HUES48 (cell line): ENCODE data around the gene MOB1B.
A peak's percentile ranks its signal among the peaks of the same experiment; 100 is the strongest.

Experiments
- H3K27ac ChIP-seq: one replicate; pipeline ENCODE4 v1.7.0; 2013; ENCODE audit warnings: low read depth, low read length, inconsistent platforms
- H3K27me3 ChIP-seq: 2 replicates; pipeline ENCODE4 v1.6.1; 2013; ENCODE audit warnings: mild to moderate bottlenecking, low read length; ENCODE audit not compliant: control insufficient read depth, insufficient read depth
- H3K36me3 ChIP-seq: 2 replicates; pipeline ENCODE4 v1.6.1; 2013; ENCODE audit warnings: low read length; ENCODE audit not compliant: control insufficient read depth, insufficient read depth
- H3K4me1 ChIP-seq: 2 replicates; pipeline ENCODE4 v1.6.1; 2013; ENCODE audit warnings: mild to moderate bottlenecking, low read length; ENCODE audit not compliant: control insufficient read depth, insufficient read depth
- H3K4me3 ChIP-seq: 2 replicates; pipeline ENCODE4 v1.5.1; 2013; ENCODE audit warnings: mild to moderate bottlenecking, low read depth, low read length
- H3K9ac ChIP-seq: 2 replicates; pipeline ENCODE4 v1.6.1; 2013; ENCODE audit warnings: mild to moderate bottlenecking, low read depth, low read length, moderate library complexity
- H3K9me3 ChIP-seq: 2 replicates; pipeline ENCODE4 v1.6.1; 2013; ENCODE audit warnings: low read length; ENCODE audit not compliant: control insufficient read depth, insufficient read depth

The MOB1B gene

DNA sequence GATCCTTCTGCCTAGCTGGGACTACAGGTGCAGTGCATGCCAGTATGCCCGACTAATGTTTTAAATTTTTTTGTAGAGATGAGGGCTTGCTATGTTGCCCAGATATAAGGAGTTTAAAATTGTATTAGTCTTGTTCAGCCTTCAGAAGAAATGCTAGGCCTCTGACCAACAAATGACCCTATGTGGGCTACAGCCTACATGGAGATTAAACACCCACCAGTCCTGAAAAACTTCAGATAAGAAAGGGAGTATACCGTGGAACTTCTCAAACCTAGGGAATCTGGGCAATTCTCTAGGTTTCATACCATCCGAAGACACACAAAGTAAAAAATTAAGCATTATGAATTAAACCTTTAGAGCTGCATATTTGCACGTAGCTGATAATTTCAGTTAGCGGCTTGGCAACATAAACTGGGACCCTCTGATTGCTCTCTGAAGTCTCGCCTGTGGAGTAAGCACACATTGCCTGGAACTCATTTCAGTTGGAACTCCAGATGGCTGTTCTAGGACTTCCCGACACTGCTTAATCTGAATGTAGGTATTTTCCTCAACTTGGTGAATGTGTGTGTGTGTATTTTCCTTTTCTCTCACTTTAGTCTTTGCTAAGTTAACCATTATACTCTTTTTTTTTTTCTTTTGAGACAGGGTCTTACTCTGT lies 33.0 kb downstream of the MOB1B start:
- Histone ChIP-seq H3K4me1 (0 out of 2 replicates have a peak, but pooled peaks cover 4% of the 10 kb centered on the region), H3K9ac (no peak overlapping the region), H3K36me3 (no peaks in the 10 kb centered on the region), H3K9me3 (no peaks in the 10 kb centered on the region), H3K27ac (no peak overlapping the region), H3K27me3 (no peaks in the 10 kb centered on the region), H3K4me3 (no peak overlapping the region)

DNA sequence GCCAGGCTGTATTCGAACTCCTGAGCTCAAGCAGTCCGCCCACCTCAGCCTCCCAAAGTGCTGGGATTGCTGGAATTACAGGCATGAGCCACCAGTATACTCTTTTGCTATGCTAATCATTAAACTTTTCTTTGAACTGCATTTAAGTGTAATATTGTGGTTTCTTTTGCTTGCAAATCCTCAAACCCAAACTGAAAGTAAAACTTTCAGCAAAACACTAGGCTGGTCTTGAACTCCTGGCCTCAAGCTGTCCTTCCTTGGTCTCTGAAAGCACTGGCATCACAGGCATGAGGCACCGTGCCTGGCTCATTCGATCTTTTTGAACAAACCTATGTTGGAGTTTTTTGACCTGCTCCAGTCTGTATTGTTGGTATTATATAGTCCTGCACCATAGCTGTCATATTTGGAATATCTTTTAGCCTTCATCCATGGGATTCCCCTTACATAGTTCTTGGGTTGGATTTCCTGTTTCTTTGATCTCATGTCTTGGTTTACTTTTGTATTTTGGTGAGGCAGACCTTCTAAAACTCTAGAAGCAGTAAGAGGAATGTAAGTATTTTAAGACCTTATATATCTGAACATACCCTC lies 34.1 kb downstream of the MOB1B start:
- Histone ChIP-seq H3K27ac (no peak overlapping the region), H3K9me3 (no peaks in the 10 kb centered on the region), H3K9ac (no peak overlapping the region), H3K4me1 (0 out of 2 replicates have a peak, but pooled peaks cover 4% of the 10 kb centered on the region), H3K4me3 (no peak overlapping the region), H3K36me3 (no peaks in the 10 kb centered on the region), H3K27me3 (no peaks in the 10 kb centered on the region)

DNA sequence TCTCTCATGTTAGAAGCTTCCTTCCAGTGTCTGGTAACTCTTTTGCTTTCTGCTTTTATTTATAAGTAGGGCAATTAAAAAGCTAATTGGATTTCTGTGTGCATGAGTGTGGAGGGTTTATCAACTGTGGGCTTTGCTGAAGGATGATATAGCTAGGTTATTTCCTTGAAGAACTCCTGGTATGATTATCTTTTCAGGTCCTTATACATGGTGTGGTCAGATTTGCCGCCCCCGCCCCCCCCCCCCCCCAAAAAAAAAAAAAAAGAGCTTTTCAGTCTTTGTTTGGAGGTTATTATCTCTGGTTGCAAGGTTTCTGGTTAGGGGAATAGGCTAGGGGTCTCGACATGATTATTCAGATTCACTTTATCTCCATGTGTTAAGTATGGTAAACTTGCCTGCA lies 35.9 kb downstream of the MOB1B start:
- H3K36me3 ChIP-seq = no peaks in the 10 kb centered on the region
- H3K9me3 ChIP-seq = no peaks in the 10 kb centered on the region
- no peak overlapping the region for H3K4me3 ChIP-seq
- 0 out of 2 replicates have a peak, but pooled peaks cover 4% of the 10 kb centered on the region for H3K4me1 ChIP-seq
- no peaks in the 10 kb centered on the region for H3K27me3 ChIP-seq
- H3K9ac ChIP-seq = no peak overlapping the region
- H3K27ac ChIP-seq = no peak overlapping the region

DNA sequence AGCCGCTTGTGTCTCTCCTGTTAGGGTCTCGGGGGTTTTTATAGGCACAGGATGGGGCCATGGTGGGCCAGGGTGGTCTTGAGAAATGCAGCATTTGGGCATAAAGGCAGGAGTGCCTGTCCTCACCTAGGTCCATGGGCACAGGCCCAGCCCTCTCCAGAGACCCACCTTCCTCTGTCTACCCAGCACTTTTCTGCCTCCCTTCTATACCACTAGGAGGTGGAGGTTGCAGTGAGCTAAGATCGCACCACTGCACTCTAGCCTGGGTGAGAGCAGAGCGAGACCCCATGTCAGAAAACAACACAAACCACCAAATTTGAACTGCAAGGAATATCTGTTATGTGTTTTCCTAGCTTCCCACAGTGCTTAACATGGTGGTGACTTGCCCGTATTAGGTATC lies 38.0 kb downstream of the MOB1B start:
- Histone ChIP-seq H3K9ac (no peak overlapping the region), H3K27me3 (no peaks in the 10 kb centered on the region), H3K4me3 (no peak overlapping the region), H3K36me3 (no peaks in the 10 kb centered on the region), H3K27ac (no peak overlapping the region), H3K9me3 (no peaks in the 10 kb centered on the region), H3K4me1 (peaks cover 6% of the 10 kb centered on the region; the same call in 1 of the 2 replicates)

DNA sequence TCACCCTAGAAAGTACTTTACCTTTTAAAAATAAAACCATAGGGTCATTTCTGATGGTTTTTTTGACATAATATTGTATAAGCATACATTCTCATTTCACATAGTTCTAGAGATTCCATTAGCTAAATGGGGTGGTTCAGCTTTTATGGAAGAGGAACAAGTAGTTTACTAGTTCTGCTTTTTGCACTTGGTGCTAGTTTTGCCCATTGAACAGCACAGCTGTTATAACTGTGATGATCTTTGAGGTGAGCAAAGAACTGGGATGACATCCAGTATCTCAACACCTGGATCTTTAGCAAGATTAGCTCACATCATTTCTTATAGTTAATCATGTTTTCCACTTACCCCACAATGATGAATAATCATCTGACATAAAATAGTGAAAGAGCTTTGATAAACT lies 40.9 kb downstream of the MOB1B start:
- no peak overlapping the region for H3K9ac ChIP-seq
- H3K27me3 ChIP-seq = no peaks in the 10 kb centered on the region
- no peaks in the 10 kb centered on the region for H3K9me3 ChIP-seq
- peaks cover 21% of the 10 kb centered on the region for H3K4me1 ChIP-seq
- H3K27ac ChIP-seq = no peak overlapping the region
- H3K4me3 ChIP-seq = no peak overlapping the region
- H3K36me3 ChIP-seq = no peaks in the 10 kb centered on the region

DNA sequence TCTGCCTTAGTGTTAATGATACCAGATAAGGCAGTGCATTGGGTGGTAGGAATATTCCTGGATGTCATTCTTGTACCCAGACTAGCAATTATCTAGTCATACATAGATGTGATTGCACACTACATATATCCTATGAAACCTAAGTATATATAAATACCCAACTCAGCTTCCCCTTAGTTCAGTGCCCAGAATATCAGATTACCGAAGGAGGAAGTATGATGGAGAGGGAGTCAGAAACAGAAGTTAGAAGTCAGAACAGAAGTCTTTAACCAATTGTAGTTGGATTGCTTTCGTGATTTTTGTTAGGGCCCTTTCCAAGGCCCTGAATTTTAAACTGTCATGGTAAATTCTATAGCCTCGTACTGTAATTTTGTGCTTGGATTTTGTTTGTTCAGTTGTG lies 42.9 kb downstream of the MOB1B start:
- Histone ChIP-seq H3K4me1 (peaks cover 23% of the 10 kb centered on the region), H3K36me3 (no peaks in the 10 kb centered on the region), H3K4me3 (no peak overlapping the region), H3K27me3 (no peaks in the 10 kb centered on the region), H3K9ac (no peak overlapping the region), H3K9me3 (no peaks in the 10 kb centered on the region), H3K27ac (no peak overlapping the region)

DNA sequence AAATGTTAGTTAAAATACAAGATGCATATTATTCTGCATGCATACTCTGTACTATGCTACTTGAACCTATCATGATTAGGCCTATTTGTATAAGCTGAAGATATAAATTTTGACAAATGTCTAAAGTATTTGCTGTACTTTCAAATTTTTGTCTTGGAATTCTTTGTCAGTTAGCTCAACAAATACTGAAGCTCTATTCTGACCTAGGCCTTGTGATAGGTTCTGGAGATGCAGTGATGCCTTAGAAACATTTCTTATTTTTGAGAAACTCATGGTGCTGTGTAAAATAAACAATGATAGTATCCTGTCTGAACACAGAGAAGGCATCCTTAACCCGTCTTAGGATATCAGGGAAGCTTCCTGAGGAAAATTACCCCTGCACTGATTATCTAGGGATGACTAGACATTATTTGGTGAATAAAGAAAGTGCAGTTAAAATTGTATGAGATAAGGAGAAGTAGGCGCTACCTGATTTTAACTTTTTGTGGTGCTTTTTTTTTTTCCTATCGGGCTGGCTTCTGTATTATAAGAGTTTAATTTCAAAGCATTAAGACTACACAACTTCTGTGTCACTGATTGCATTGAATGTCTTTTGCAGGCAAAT lies 43.4 kb downstream of the MOB1B start:
- H3K27ac ChIP-seq = no peak overlapping the region
- H3K9me3 ChIP-seq = no peaks in the 10 kb centered on the region
- H3K27me3 ChIP-seq = no peaks in the 10 kb centered on the region
- H3K9ac ChIP-seq = no peak overlapping the region
- no peaks in the 10 kb centered on the region for H3K36me3 ChIP-seq
- no peak overlapping the region for H3K4me3 ChIP-seq
- peaks cover 25% of the 10 kb centered on the region for H3K4me1 ChIP-seq

DNA sequence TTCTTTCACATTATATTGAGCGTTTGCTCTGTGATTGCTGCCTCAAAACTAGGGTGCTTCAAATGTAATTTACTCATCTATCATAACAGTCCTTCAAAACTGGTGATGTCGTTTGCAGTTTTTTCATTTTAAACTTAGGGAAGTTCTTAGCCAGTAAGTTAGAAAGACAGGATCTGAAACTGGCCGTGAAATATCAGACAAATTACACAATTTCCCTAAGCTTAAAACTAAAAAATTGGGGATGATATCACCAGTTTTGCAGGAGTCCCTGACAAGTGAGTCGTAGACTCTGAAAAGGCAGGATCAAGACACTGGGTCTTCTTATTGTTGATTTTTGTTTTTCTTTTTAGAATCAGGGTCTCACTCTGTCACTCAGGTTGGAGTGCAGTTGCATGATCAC lies 44.8 kb downstream of the MOB1B start:
- Histone ChIP-seq H3K27ac (peak overlapping the region; percentile 14), H3K9me3 (no peaks in the 10 kb centered on the region), H3K4me1 (peaks cover 30% of the 10 kb centered on the region)

DNA sequence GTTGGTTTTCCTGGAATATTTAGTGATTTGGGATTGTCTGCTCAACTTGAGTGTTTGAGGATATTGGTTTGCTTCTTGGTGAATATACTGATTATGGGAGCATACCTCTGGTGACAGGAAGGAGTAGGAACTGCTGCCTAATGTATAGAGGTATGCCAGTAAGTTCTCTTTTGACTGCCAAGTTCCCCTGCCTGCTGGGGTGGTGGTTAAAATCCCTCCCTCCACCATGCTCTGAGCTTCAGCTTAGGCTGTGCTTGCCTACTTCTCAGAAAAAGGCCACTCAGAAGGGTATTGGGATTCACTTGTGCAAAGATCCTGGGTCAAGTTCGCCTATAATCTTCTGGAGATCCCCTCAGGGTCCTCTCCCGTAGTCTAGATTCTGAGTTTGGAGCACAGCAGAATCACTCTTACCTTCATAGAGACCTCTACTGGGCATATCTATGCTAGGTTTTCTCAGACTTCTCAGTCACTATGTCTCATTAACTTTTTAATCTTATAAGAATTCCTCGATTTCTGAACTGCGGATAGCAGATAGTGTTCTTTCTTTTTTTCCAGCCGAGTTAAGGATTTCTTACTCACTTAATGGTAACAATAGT lies 46.6 kb downstream of the MOB1B start:
- Histone ChIP-seq H3K4me3 (no peak overlapping the region), H3K9ac (no peak overlapping the region), H3K27me3 (no peaks in the 10 kb centered on the region), H3K36me3 (no peaks in the 10 kb centered on the region), H3K27ac (no peak overlapping the region), H3K9me3 (no peaks in the 10 kb centered on the region), H3K4me1 (peaks cover 30% of the 10 kb centered on the region)

More for the DNA sequence above, 44.8 kb downstream of the MOB1B start:
- H3K4me3 ChIP-seq = no peak overlapping the region; the same call in 1 of the 2 replicates
- no peak overlapping the region for H3K9ac ChIP-seq
- no peaks in the 10 kb centered on the region for H3K27me3 ChIP-seq
- no peaks in the 10 kb centered on the region for H3K36me3 ChIP-seq

DNA sequence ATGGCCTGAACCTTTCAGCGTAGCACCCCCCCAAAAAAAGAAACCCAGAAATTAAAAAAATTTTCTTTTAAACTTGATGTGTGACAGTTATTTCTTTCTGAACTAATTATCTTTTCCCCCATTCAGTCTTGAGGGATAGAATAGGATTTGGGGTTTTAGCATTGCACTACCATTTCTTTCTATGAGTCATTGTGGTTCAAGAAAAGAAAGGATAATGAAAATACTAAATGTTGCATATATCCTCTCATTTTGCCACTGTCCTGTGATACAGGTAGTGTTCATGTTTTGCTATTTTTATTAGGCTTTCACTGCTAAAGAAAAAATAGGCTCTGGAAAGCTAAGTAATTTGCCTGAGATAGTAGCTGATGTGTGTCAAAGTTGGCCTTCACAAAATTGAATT lies 51.9 kb downstream of the MOB1B start:
- H3K36me3 ChIP-seq = no peaks in the 10 kb centered on the region; the same call in 1 of the 2 replicates
- H3K27ac ChIP-seq = no peak overlapping the region
- no peak overlapping the region for H3K9ac ChIP-seq
- H3K9me3 ChIP-seq = no peaks in the 10 kb centered on the region
- H3K4me1 ChIP-seq = peaks cover 14% of the 10 kb centered on the region; the same call in 1 of the 2 replicates
- no peaks in the 10 kb centered on the region for H3K27me3 ChIP-seq
- no peak overlapping the region for H3K4me3 ChIP-seq
